SU-DHL-6 (cell line): ENCODE measurements around the gene C15orf61.

ENCODE experiments used
- EZH2phosphoT487 ChIP-seq: fragments of 200-600 bp; sonication (generic), shearing (Covaris generic); conservative IDR thresholded peaks from 2 replicates; pipeline ENCODE4 v1.6.1; 2018; ENCODE audit warnings: mild to moderate bottlenecking, antibody characterized with exemption, low read length, moderate library complexity, mixed read lengths
- TF ChIP-seq, protein P1 (sequence below): fragments of 200-600 bp; sonication (generic); IDR thresholded peaks from one replicate; pipeline ENCODE4 v1.5.1; 2017; ENCODE audit warnings: antibody characterized with exemption, mild to moderate bottlenecking, low read length, moderate library complexity; ENCODE audit not compliant: insufficient read depth, poor library complexity, severe bottlenecking

DNA sequence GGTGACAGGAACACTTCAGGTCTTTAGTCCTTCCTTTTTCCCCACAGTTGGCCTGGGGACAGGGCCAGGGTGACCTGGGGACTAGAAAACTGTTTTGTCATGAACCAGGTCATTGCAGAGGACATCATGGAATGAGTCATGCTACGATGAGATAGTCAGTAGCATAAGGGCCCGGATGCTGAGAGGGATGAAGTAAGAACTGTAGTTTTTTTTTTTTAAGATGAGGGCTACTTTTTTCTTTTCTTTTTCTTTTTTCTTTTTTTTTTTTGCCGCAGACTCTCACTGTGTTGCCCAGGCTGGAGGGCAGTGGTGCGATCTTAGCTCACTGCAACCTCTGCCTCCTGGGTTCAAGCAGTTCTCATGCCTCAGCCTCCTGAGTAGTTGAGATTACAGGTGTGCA, 29.6 kb downstream of the C15orf61 start:
- TF ChIP-seq, protein P1, sequence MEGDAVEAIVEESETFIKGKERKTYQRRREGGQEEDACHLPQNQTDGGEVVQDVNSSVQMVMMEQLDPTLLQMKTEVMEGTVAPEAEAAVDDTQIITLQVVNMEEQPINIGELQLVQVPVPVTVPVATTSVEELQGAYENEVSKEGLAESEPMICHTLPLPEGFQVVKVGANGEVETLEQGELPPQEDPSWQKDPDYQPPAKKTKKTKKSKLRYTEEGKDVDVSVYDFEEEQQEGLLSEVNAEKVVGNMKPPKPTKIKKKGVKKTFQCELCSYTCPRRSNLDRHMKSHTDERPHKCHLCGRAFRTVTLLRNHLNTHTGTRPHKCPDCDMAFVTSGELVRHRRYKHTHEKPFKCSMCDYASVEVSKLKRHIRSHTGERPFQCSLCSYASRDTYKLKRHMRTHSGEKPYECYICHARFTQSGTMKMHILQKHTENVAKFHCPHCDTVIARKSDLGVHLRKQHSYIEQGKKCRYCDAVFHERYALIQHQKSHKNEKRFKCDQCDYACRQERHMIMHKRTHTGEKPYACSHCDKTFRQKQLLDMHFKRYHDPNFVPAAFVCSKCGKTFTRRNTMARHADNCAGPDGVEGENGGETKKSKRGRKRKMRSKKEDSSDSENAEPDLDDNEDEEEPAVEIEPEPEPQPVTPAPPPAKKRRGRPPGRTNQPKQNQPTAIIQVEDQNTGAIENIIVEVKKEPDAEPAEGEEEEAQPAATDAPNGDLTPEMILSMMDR: no peak
- TF ChIP-seq EZH2phosphoT487: no peak
